ENCODE measurements around the gene LRR1. TPM values are rescaled to one million over a fixed set of nuclear protein-coding genes. Genes with fewer than 3 reads are reported as not detected.
A peak's percentile ranks its signal among the peaks of the same experiment; 100 is the strongest.

The LRR1 gene
- total RNA-seq, 1 experiment from 2014 or later = 19.0 TPM

- H2AFZ ChIP-seq = peak within 1 kb of the TSS; percentile 95
- peaks cover 92% of the 10 kb centered on the region for H3K79me2 ChIP-seq (ENCODE audit: low read depth)
- peaks cover 38% of the 10 kb centered on the region for H3F3A ChIP-seq (ENCODE audit: insufficient read depth, low read depth)
- ChIA-PET CTCF (interaction anchor here (0.7 to 1.2 kb wide), 3 partner anchors 15 to 139 kb away, joined by 3 to 10 read pairs (median 10); partner anchors contain the start of genes KLHDC2, MGAT2 and RPL36AL), POLR2A (ENCODE audit: unreplicated experiment) (interaction anchor here (0.6 to 1.1 kb wide), 5 partner anchors 45 to 277 kb away, joined by 3 to 9 read pairs (median 4); partner anchors contain the start of genes KLHDC1 and KLHDC2)
- 0 out of 2 replicates have a peak, but pooled peaks have one; percentile 7 for TF ChIP-seq CTCF (conservative IDR thresholded peaks at IDR 0.05)
- TF ChIP-seq EZH2 (IDR thresholded peaks at IDR 0.05; ENCODE audit: low read depth) = no peak
- H4K20me1 ChIP-seq (ENCODE audit: insufficient read depth) = peaks cover 28% of the 10 kb centered on the region
- peak within 1 kb of the TSS; percentile 89 for H3K27ac ChIP-seq
- peaks cover 36% of the 10 kb centered on the region for H3K4me1 ChIP-seq (replicated peaks; ENCODE audit: insufficient read depth)
- H3K4me2 ChIP-seq = peak within 1 kb of the TSS; percentile 90
- no peaks in the 10 kb centered on the region for H3K9me3 ChIP-seq (ENCODE audit: insufficient read depth, low read depth)
- peak within 1 kb of the TSS; percentile 89 for H3K4me3 ChIP-seq
- peaks cover 29% of the 10 kb centered on the region for H3K36me3 ChIP-seq (ENCODE audit: low read depth)
- no peaks in the 10 kb centered on the region for H3K9me2 ChIP-seq (ENCODE audit: insufficient read depth)
- H3K27me3 ChIP-seq (ENCODE audit: insufficient read depth, low read depth) = no peaks in the 10 kb centered on the region
- DNase-seq = peak; percentile 63 to 67
- intact Hi-C loops (cut with micrococcal nuclease; ENCODE audit: unreplicated experiment) = loop anchor here (1.0 to 5.0 kb wide), 5 partner anchors 48 to 473 kb away; partner anchors contain the start of genes NEMF and RPS29
- BruUV-seq (replicated peaks) = TSS peak; percentile 32
Observed at GRCh38 chr14:49634547-49635334, 36.0 kb downstream of the LRR1 start, which contains the start of gene DNAAF2. Gene DNAAF2, minus strand, starts transcription at chr14:49635244. Its CDS starts 95 bp downstream, at chr14:49635149.

- Histone ChIP-seq H3K4me3 (peak overlapping the region; percentile 89; the same call in 1 of the 2 replicates), H3K79me2 (ENCODE audit: low read depth) (peaks cover 92% of the 10 kb centered on the region), H3K27ac (no peak overlapping the region), H3K4me1 (replicated peaks; ENCODE audit: insufficient read depth) (peaks cover 17% of the 10 kb centered on the region), H3K27me3 (ENCODE audit: insufficient read depth, low read depth) (no peaks in the 10 kb centered on the region), H2AFZ (no peak overlapping the region), H3K4me2 (peak overlapping the region; percentile 90), H3K36me3 (ENCODE audit: low read depth) (peaks cover 24% of the 10 kb centered on the region), H4K20me1 (ENCODE audit: insufficient read depth) (peaks cover 37% of the 10 kb centered on the region), H3F3A (ENCODE audit: insufficient read depth, low read depth) (peaks cover 58% of the 10 kb centered on the region), H3K9me2 (ENCODE audit: insufficient read depth) (no peaks in the 10 kb centered on the region), H3K9me3 (ENCODE audit: insufficient read depth, low read depth) (no peaks in the 10 kb centered on the region)
- TF ChIP-seq CTCF (conservative IDR thresholded peaks at IDR 0.05) (no peak), EZH2 (IDR thresholded peaks at IDR 0.05; ENCODE audit: low read depth) (no peak)
- ChIA-PET CTCF (interaction anchor here (0.7 kb wide), 1 partner anchor 56 kb away, joined by 3 read pairs; the partner anchor contains the start of gene KLHDC1), POLR2A (ENCODE audit: unreplicated experiment) (interaction anchor here (0.6 to 0.9 kb wide), 2 partner anchors 113 to 132 kb away, joined by 3 to 10 read pairs; no protein-coding TSS in a partner anchor)
- DNase-seq = no peak
- intact Hi-C loops (cut with micrococcal nuclease; ENCODE audit: unreplicated experiment) = no loop called here
- BruUV-seq (replicated peaks) = no TSS peak
Observed at GRCh38 chr14:49636866-49637265, 38.1 kb downstream of the LRR1 start.

GRCh38 chr14:49637534-49638078, 38.9 kb downstream of the LRR1 start:
- H3K4me3 ChIP-seq = no peak overlapping the region
- DNase-seq = no peak
- no peak for TF ChIP-seq EZH2 (IDR thresholded peaks at IDR 0.05; ENCODE audit: low read depth)
- TF ChIP-seq CTCF (conservative IDR thresholded peaks at IDR 0.05) = no peak
- POLR2A ChIA-PET (ENCODE audit: unreplicated experiment) = interaction anchor here (0.6 kb wide), 1 partner anchor 9 kb away, joined by 3 read pairs; no protein-coding TSS in a partner anchor
- no peaks in the 10 kb centered on the region for H3K9me3 ChIP-seq (ENCODE audit: insufficient read depth, low read depth)
- no peak overlapping the region for H3K27ac ChIP-seq
- peaks cover 90% of the 10 kb centered on the region for H3K79me2 ChIP-seq (ENCODE audit: low read depth)
- peaks cover 14% of the 10 kb centered on the region for H3K4me1 ChIP-seq (replicated peaks; ENCODE audit: insufficient read depth)
- peaks cover 44% of the 10 kb centered on the region for H4K20me1 ChIP-seq (ENCODE audit: insufficient read depth)
- no TSS peak for BruUV-seq (replicated peaks)
- intact Hi-C loops (cut with micrococcal nuclease; ENCODE audit: unreplicated experiment) = no loop called here
- CTCF ChIA-PET = no interaction called here
- no peak overlapping the region for H3K4me2 ChIP-seq
- peaks cover 24% of the 10 kb centered on the region for H3K36me3 ChIP-seq (ENCODE audit: low read depth)
- H3K9me2 ChIP-seq (ENCODE audit: insufficient read depth) = no peaks in the 10 kb centered on the region
- H3F3A ChIP-seq (ENCODE audit: insufficient read depth, low read depth) = peaks cover 63% of the 10 kb centered on the region
- no peak overlapping the region for H2AFZ ChIP-seq
- no peaks in the 10 kb centered on the region for H3K27me3 ChIP-seq (ENCODE audit: insufficient read depth, low read depth)

All from PC-9 (cell line).